ENCODE measurements around the gene ANKRD52. TPM values are rescaled to one million over a fixed set of nuclear protein-coding genes. Genes with fewer than 3 reads are reported as not detected.

ANKRD52 gene
- 10 to 100 TPM; 20.9 to 23.2 TPM for total RNA-seq
- 10 to 100 TPM; 42.7 to 54.7 TPM for polyA plus RNA-seq (ENCODE audit: insufficient read length in 2 of 2)
- long read RNA-seq, donor 1, full-length matches to known transcripts: 3 of 3 reads
- long read RNA-seq, donor 1, partial matches to known transcripts: 0 of 3 reads
- long read RNA-seq, donor 1, other reads (novel, unspliced or antisense): 0 of 3 reads
- long read RNA-seq, donor 2, full-length matches to known transcripts: 1 of 1 reads
- long read RNA-seq, donor 2, partial matches to known transcripts: 0 of 1 reads
- long read RNA-seq, donor 2, other reads (novel, unspliced or antisense): 0 of 1 reads
- long read RNA-seq, donor 3, full-length matches to known transcripts: 1 of 1 reads
- long read RNA-seq, donor 3, partial matches to known transcripts: 0 of 1 reads
- long read RNA-seq, donor 3, other reads (novel, unspliced or antisense): 0 of 1 reads
- long read RNA-seq, donor 4, partial matches to known transcripts: 24 of 29 reads
- long read RNA-seq, donor 4, other reads (novel, unspliced or antisense): 5 of 29 reads

GRCh38 chr12:56258068-56258819 lies at the start of gene ANKRD52:
ANKRD52 (minus strand) TSS chr12:56258384; CDS start chr12:56258269, 115 bp downstream.
- under 1% methylated on average over 72 of the region's 78 CpGs for WGBS (ENCODE audit: insufficient coverage)
- peaks cover 39% of the 10 kb centered on the region for H3K36me3 ChIP-seq (ENCODE audit: control insufficient read depth, insufficient read depth, low read length)
- peaks cover 27% of the 10 kb centered on the region for H3K4me1 ChIP-seq (ENCODE audit: control insufficient read depth, insufficient read depth, low read length)
- peak; percentile 69 to 95 (median 78) for DNase-seq (ENCODE audit: low read depth in 4 of 6, low spot score in 6 of 6)
- peak within 1 kb of the TSS; percentile 78 for H3K4me3 ChIP-seq (ENCODE audit: low read depth, low read length)
- no peaks in the 10 kb centered on the region for H3K9me3 ChIP-seq (ENCODE audit: control insufficient read depth, insufficient read depth, low read length)
- H3K27ac ChIP-seq (ENCODE audit: low read depth, low read length): peak within 1 kb of the TSS; percentile 93
- no peaks in the 10 kb centered on the region for H3K27me3 ChIP-seq (ENCODE audit: control insufficient read depth, insufficient read depth, low read length)

- DNase-seq (ENCODE audit: low read depth in 4 of 6, low spot score in 6 of 6): no peak
- Histone ChIP-seq H3K4me1 (ENCODE audit: control insufficient read depth, insufficient read depth, low read length) (no peaks in the 10 kb centered on the region), H3K27me3 (ENCODE audit: control insufficient read depth, insufficient read depth, low read length) (no peaks in the 10 kb centered on the region), H3K4me3 (ENCODE audit: low read depth, low read length) (no peak overlapping the region), H3K27ac (ENCODE audit: low read depth, low read length) (no peak overlapping the region), H3K9me3 (ENCODE audit: control insufficient read depth, insufficient read depth, low read length) (no peaks in the 10 kb centered on the region), H3K36me3 (ENCODE audit: control insufficient read depth, insufficient read depth, low read length) (peaks cover 64% of the 10 kb centered on the region)
- WGBS (ENCODE audit: insufficient coverage): 95% methylated on average over 4 of the region's 7 CpGs
These were observed 49.2 kb upstream of the ANKRD52 start for GRCh38 chr12:56307221-56307965.

GRCh38 chr12:56304872-56305590 lies 46.8 kb upstream of the ANKRD52 start:
- Histone ChIP-seq H3K36me3 (ENCODE audit: control insufficient read depth, insufficient read depth, low read length) (peaks cover 53% of the 10 kb centered on the region), H3K4me1 (ENCODE audit: control insufficient read depth, insufficient read depth, low read length) (peaks cover 11% of the 10 kb centered on the region), H3K27me3 (ENCODE audit: control insufficient read depth, insufficient read depth, low read length) (no peaks in the 10 kb centered on the region), H3K27ac (ENCODE audit: low read depth, low read length) (no peak overlapping the region), H3K9me3 (ENCODE audit: control insufficient read depth, insufficient read depth, low read length) (no peaks in the 10 kb centered on the region), H3K4me3 (ENCODE audit: low read depth, low read length) (no peak overlapping the region)
- WGBS (ENCODE audit: insufficient coverage): 100% methylated on average over 1 of the region's 8 CpGs
- DNase-seq (ENCODE audit: low read depth in 4 of 6, low spot score in 6 of 6): no peak

- DNase-seq (ENCODE audit: low read depth in 4 of 6, low spot score in 6 of 6): no peak
- no peak overlapping the region for H3K27ac ChIP-seq (ENCODE audit: low read depth, low read length)
- H3K27me3 ChIP-seq (ENCODE audit: control insufficient read depth, insufficient read depth, low read length): no peaks in the 10 kb centered on the region
- peaks cover 50% of the 10 kb centered on the region for H3K36me3 ChIP-seq (ENCODE audit: control insufficient read depth, insufficient read depth, low read length)
- H3K4me1 ChIP-seq (ENCODE audit: control insufficient read depth, insufficient read depth, low read length): peaks cover 11% of the 10 kb centered on the region
- no peak overlapping the region for H3K4me3 ChIP-seq (ENCODE audit: low read depth, low read length)
- no peaks in the 10 kb centered on the region for H3K9me3 ChIP-seq (ENCODE audit: control insufficient read depth, insufficient read depth, low read length)
- WGBS (ENCODE audit: insufficient coverage): 100% methylated on average over 1 of the region's 3 CpGs
These were observed 46.1 kb upstream of the ANKRD52 start for GRCh38 chr12:56304276-56304675.

GRCh38 chr12:56300644-56301464 lies 42.7 kb upstream of the ANKRD52 start:
- H3K4me3 ChIP-seq (ENCODE audit: low read depth, low read length): peak overlapping the region; percentile 80
- H3K9me3 ChIP-seq (ENCODE audit: control insufficient read depth, insufficient read depth, low read length): no peaks in the 10 kb centered on the region
- no peaks in the 10 kb centered on the region for H3K27me3 ChIP-seq (ENCODE audit: control insufficient read depth, insufficient read depth, low read length)
- peak overlapping the region; percentile 97 for H3K27ac ChIP-seq (ENCODE audit: low read depth, low read length)
- no peak for DNase-seq (ENCODE audit: low read depth in 4 of 6, low spot score in 6 of 6)
- H3K4me1 ChIP-seq (ENCODE audit: control insufficient read depth, insufficient read depth, low read length): peaks cover 18% of the 10 kb centered on the region
- WGBS (ENCODE audit: insufficient coverage): 47% methylated on average over 21 of the region's 21 CpGs
- peaks cover 34% of the 10 kb centered on the region for H3K36me3 ChIP-seq (ENCODE audit: control insufficient read depth, insufficient read depth, low read length)

- WGBS (ENCODE audit: insufficient coverage): 0% methylated on average over 54 of the region's 63 CpGs
- Histone ChIP-seq H3K27me3 (ENCODE audit: control insufficient read depth, insufficient read depth, low read length) (no peaks in the 10 kb centered on the region), H3K4me3 (ENCODE audit: low read depth, low read length) (peak within 1 kb of the TSS; percentile 80), H3K4me1 (ENCODE audit: control insufficient read depth, insufficient read depth, low read length) (peaks cover 18% of the 10 kb centered on the region), H3K27ac (ENCODE audit: low read depth, low read length) (peak within 1 kb of the TSS; percentile 97), H3K36me3 (ENCODE audit: control insufficient read depth, insufficient read depth, low read length) (peaks cover 30% of the 10 kb centered on the region), H3K9me3 (ENCODE audit: control insufficient read depth, insufficient read depth, low read length) (no peaks in the 10 kb centered on the region)
- DNase-seq (ENCODE audit: low read depth in 4 of 6, low spot score in 6 of 6): peak; percentile 91 to 99 (median 98)
These were observed 41.9 kb upstream of the ANKRD52 start, which contains the start of gene CS for GRCh38 chr12:56299853-56300643. CS (minus strand) TSS chr12:56300330; CDS start chr12:56300201, 129 bp downstream.

- DNase-seq (ENCODE audit: low read depth in 4 of 6, low spot score in 6 of 6): peak in 1 of 6 donors; percentile 27
- H3K36me3 ChIP-seq (ENCODE audit: control insufficient read depth, insufficient read depth, low read length): peaks cover 30% of the 10 kb centered on the region
- H3K9me3 ChIP-seq (ENCODE audit: control insufficient read depth, insufficient read depth, low read length): no peaks in the 10 kb centered on the region
- H3K27ac ChIP-seq (ENCODE audit: low read depth, low read length): peak overlapping the region; percentile 97
- peak overlapping the region; percentile 80 for H3K4me3 ChIP-seq (ENCODE audit: low read depth, low read length)
- H3K4me1 ChIP-seq (ENCODE audit: control insufficient read depth, insufficient read depth, low read length): peaks cover 18% of the 10 kb centered on the region
- WGBS (ENCODE audit: insufficient coverage): 0% methylated on average over 5 of the region's 10 CpGs
- H3K27me3 ChIP-seq (ENCODE audit: control insufficient read depth, insufficient read depth, low read length): no peaks in the 10 kb centered on the region
These were observed 41.2 kb upstream of the ANKRD52 start for GRCh38 chr12:56299308-56299852.
